ENCODE results near the gene ARID3A.

The ARID3A gene

GRCh38 chr19:961866-962620 lies 36.2 kb downstream of the ARID3A start:
- Histone ChIP-seq H3K4me2 (no peak overlapping the region), H3K9ac (no peak overlapping the region), H3K4me3 (IDR thresholded peaks at IDR 0.05; ENCODE audit: insufficient read depth, low read depth, low read length) (no peak overlapping the region), H3K36me3 (ENCODE audit: insufficient read depth) (no peaks in the 10 kb centered on the region), H2AFZ (ENCODE audit: low read depth) (no peak overlapping the region), H3K27me3 (ENCODE audit: insufficient read depth, low read depth) (no peaks in the 10 kb centered on the region), H3K79me2 (ENCODE audit: insufficient read depth, low read depth) (no peaks in the 10 kb centered on the region), H4K20me1 (ENCODE audit: insufficient read depth) (no peaks in the 10 kb centered on the region), H3K4me1 (ENCODE audit: low read depth, poor library complexity, severe bottlenecking) (no peaks in the 10 kb centered on the region), H3K27ac (no peak overlapping the region)
- TF ChIP-seq CTCF (conservative IDR thresholded peaks at IDR 0.05; ENCODE audit: low read depth, low read length), result no peak

- no peaks in the 10 kb centered on the region for H3K4me1 ChIP-seq (ENCODE audit: low read depth, poor library complexity, severe bottlenecking)
- TF ChIP-seq CTCF (conservative IDR thresholded peaks at IDR 0.05; ENCODE audit: low read depth, low read length), result no peak
- H3K4me3 ChIP-seq (IDR thresholded peaks at IDR 0.05; ENCODE audit: insufficient read depth, low read depth, low read length), result no peak overlapping the region
- H3K36me3 ChIP-seq (ENCODE audit: insufficient read depth), result no peaks in the 10 kb centered on the region; the same call in 1 of the 2 replicates
- H3K27me3 ChIP-seq (ENCODE audit: insufficient read depth, low read depth), result no peaks in the 10 kb centered on the region
- no peak overlapping the region for H3K4me2 ChIP-seq
- no peak overlapping the region for H3K9ac ChIP-seq
- H2AFZ ChIP-seq (ENCODE audit: low read depth), result no peak overlapping the region
- H4K20me1 ChIP-seq (ENCODE audit: insufficient read depth), result no peaks in the 10 kb centered on the region
- H3K79me2 ChIP-seq (ENCODE audit: insufficient read depth, low read depth), result no peaks in the 10 kb centered on the region
- H3K27ac ChIP-seq, result no peak overlapping the region
Measured at GRCh38 chr19:962683-963400, 37.0 kb downstream of the ARID3A start.

GRCh38 chr19:963486-963951 lies 37.7 kb downstream of the ARID3A start:
- Histone ChIP-seq H3K27me3 (ENCODE audit: insufficient read depth, low read depth) (no peaks in the 10 kb centered on the region), H4K20me1 (ENCODE audit: insufficient read depth) (no peaks in the 10 kb centered on the region), H2AFZ (ENCODE audit: low read depth) (no peak overlapping the region), H3K27ac (no peak overlapping the region), H3K4me3 (IDR thresholded peaks at IDR 0.05; ENCODE audit: insufficient read depth, low read depth, low read length) (no peak overlapping the region), H3K9ac (no peak overlapping the region), H3K4me1 (ENCODE audit: low read depth, poor library complexity, severe bottlenecking) (no peaks in the 10 kb centered on the region), H3K4me2 (no peak overlapping the region), H3K36me3 (ENCODE audit: insufficient read depth) (peaks cover 2% of the 10 kb centered on the region; the same call in 1 of the 2 replicates), H3K79me2 (ENCODE audit: insufficient read depth, low read depth) (no peaks in the 10 kb centered on the region)
- TF ChIP-seq CTCF (conservative IDR thresholded peaks at IDR 0.05; ENCODE audit: low read depth, low read length), result no peak

- no peaks in the 10 kb centered on the region for H3K79me2 ChIP-seq (ENCODE audit: insufficient read depth, low read depth)
- no peak overlapping the region for H3K9ac ChIP-seq
- H3K27ac ChIP-seq, result no peak overlapping the region
- no peak overlapping the region for H2AFZ ChIP-seq (ENCODE audit: low read depth)
- no peaks in the 10 kb centered on the region for H4K20me1 ChIP-seq (ENCODE audit: insufficient read depth)
- H3K36me3 ChIP-seq (ENCODE audit: insufficient read depth), result peaks cover 4% of the 10 kb centered on the region; the same call in 1 of the 2 replicates
- TF ChIP-seq CTCF (conservative IDR thresholded peaks at IDR 0.05; ENCODE audit: low read depth, low read length), result no peak
- no peaks in the 10 kb centered on the region for H3K4me1 ChIP-seq (ENCODE audit: low read depth, poor library complexity, severe bottlenecking)
- H3K4me2 ChIP-seq, result no peak overlapping the region
- H3K4me3 ChIP-seq (IDR thresholded peaks at IDR 0.05; ENCODE audit: insufficient read depth, low read depth, low read length), result no peak overlapping the region
- H3K27me3 ChIP-seq (ENCODE audit: insufficient read depth, low read depth), result no peaks in the 10 kb centered on the region
Measured at GRCh38 chr19:964116-964520, 38.3 kb downstream of the ARID3A start.

All from KMS-11 (cell line).